ENCODE measurements around the gene GBE1.
A peak's percentile ranks its signal among the peaks of the same experiment; 100 is the strongest.

The GBE1 gene

GRCh38 chr3:81602781-81603180, 158.7 kb downstream of the GBE1 start:
- Histone ChIP-seq H3K36me3 (ENCODE audit: control insufficient read depth in 4 of 4, insufficient read depth in 4 of 4, low read length in 3 of 4) (peaks cover 0 to 2% (median 0%) of the 10 kb centered on the region in 4 experiments), H3K4me3 (ENCODE audit: control insufficient read depth in 1 of 7, extremely low read depth in 1 of 7, insufficient read depth in 4 of 7, low read depth in 2 of 7, low read length in 6 of 7) (no peak overlapping the region), H3K27me3 (replicated peaks in 2 of 5; ENCODE audit: control insufficient read depth in 4 of 5, insufficient read depth in 5 of 5, low read length in 4 of 5) (no peaks in the 10 kb centered on the region), H3K27ac (ENCODE audit: insufficient read depth in 1 of 2, low read depth in 1 of 2, low read length in 2 of 2, poor library complexity in 1 of 2, severe bottlenecking in 2 of 2) (no peak overlapping the region), H3K9me3 (ENCODE audit: control extremely low read depth in 1 of 5, control insufficient read depth in 4 of 5, insufficient read depth in 2 of 5, low read depth in 1 of 5, low read length in 4 of 5) (no peaks in the 10 kb centered on the region), H3K4me1 (ENCODE audit: control extremely low read depth in 1 of 4, control insufficient read depth in 4 of 4, insufficient read depth in 4 of 4, low read length in 3 of 4) (no peaks in the 10 kb centered on the region)
- DNase-seq = no peak
- CTCF ChIA-PET = interaction anchor here (1.1 kb wide), 1 partner anchor 301 kb away, joined by 3 read pairs; no protein-coding TSS in a partner anchor
- 97% methylated on average over 2 of the region's 2 CpGs for WGBS (ENCODE audit: insufficient coverage)
- POLR2A ChIA-PET = no interaction called here

GRCh38 chr3:81601707-81602305, 159.6 kb downstream of the GBE1 start:
- Histone ChIP-seq H3K4me3 (ENCODE audit: control insufficient read depth in 1 of 7, extremely low read depth in 1 of 7, insufficient read depth in 4 of 7, low read depth in 2 of 7, low read length in 6 of 7) (no peak overlapping the region), H3K9me3 (ENCODE audit: control extremely low read depth in 1 of 5, control insufficient read depth in 4 of 5, insufficient read depth in 2 of 5, low read depth in 1 of 5, low read length in 4 of 5) (no peaks in the 10 kb centered on the region), H3K27ac (ENCODE audit: insufficient read depth in 1 of 2, low read depth in 1 of 2, low read length in 2 of 2, poor library complexity in 1 of 2, severe bottlenecking in 2 of 2) (no peak overlapping the region), H3K4me1 (ENCODE audit: control extremely low read depth in 1 of 4, control insufficient read depth in 4 of 4, insufficient read depth in 4 of 4, low read length in 3 of 4) (no peaks in the 10 kb centered on the region), H3K27me3 (replicated peaks in 2 of 5; ENCODE audit: control insufficient read depth in 4 of 5, insufficient read depth in 5 of 5, low read length in 4 of 5) (no peaks in the 10 kb centered on the region), H3K36me3 (ENCODE audit: control insufficient read depth in 4 of 4, insufficient read depth in 4 of 4, low read length in 3 of 4) (peaks cover 0 to 2% (median 0%) of the 10 kb centered on the region in 4 experiments)
- ChIA-PET POLR2A (no interaction called here), CTCF (interaction anchor here (1.1 kb wide), 1 partner anchor 300 kb away, joined by 3 read pairs; no protein-coding TSS in a partner anchor)
- DNase-seq = no peak
- no CpG with 5 or more reads among the region's 2 CpGs for WGBS (ENCODE audit: insufficient coverage)

DNA sequence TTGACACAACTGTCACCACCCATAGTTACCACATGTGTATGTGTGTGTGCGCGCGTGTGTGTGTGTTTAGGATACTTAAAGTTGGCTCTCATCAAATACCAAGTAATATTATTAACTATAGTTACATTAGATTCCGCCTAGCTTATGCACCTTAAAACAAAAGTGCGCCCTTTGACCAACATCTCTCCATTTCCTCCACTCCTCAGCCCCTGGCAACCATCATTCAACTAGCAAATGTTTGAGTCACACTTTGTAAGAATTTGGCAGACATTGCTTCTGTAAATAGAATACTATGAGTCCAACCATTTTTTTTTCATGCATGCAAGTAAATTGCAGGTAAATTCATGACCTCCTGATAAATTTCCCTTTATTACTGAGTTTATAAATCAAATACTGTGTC, 169.3 kb downstream of the GBE1 start:
- no CpG with 5 or more reads among the region's 5 CpGs for WGBS (ENCODE audit: insufficient coverage)
- H3K4me3 ChIP-seq (ENCODE audit: control insufficient read depth in 1 of 7, extremely low read depth in 1 of 7, insufficient read depth in 4 of 7, low read depth in 2 of 7, low read length in 6 of 7) = no peak overlapping the region
- H3K27me3 ChIP-seq (replicated peaks in 2 of 5; ENCODE audit: control insufficient read depth in 4 of 5, insufficient read depth in 5 of 5, low read length in 4 of 5) = no peaks in the 10 kb centered on the region
- ChIA-PET CTCF (no interaction called here), POLR2A (no interaction called here)
- no peak for DNase-seq
- H3K27ac ChIP-seq (ENCODE audit: insufficient read depth in 1 of 2, low read depth in 1 of 2, low read length in 2 of 2, poor library complexity in 1 of 2, severe bottlenecking in 2 of 2) = no peak overlapping the region
- peaks cover 0 to 14% (median 2%) of the 10 kb centered on the region in 4 experiments for H3K36me3 ChIP-seq (ENCODE audit: control insufficient read depth in 4 of 4, insufficient read depth in 4 of 4, low read length in 3 of 4)
- no peaks in the 10 kb centered on the region for H3K4me1 ChIP-seq (ENCODE audit: control extremely low read depth in 1 of 4, control insufficient read depth in 4 of 4, insufficient read depth in 4 of 4, low read length in 3 of 4)
- no peaks in the 10 kb centered on the region for H3K9me3 ChIP-seq (ENCODE audit: control extremely low read depth in 1 of 5, control insufficient read depth in 4 of 5, insufficient read depth in 2 of 5, low read depth in 1 of 5, low read length in 4 of 5)

DNA sequence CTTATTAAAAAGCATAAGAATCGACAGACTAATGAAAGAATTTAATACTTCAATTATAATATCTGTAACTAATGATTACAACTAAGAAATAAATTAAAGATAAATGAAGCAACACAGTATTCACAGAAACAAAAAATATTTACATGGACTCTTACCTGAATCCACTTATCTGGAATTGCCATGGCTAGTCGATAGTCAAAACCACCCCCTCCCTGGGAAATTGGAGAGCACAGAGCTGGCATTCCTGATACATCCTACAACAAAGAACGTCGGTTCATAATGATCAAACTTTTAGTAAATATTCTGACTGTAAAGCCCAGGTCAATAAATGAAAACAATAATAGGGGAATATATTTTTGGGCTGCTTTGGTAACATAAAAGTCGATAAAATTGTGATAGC, 175.5 kb downstream of the GBE1 start:
- H3K4me3 ChIP-seq (ENCODE audit: control insufficient read depth in 1 of 7, extremely low read depth in 1 of 7, insufficient read depth in 4 of 7, low read depth in 2 of 7, low read length in 6 of 7) = no peak overlapping the region
- DNase-seq = no peak
- no peaks in the 10 kb centered on the region for H3K27me3 ChIP-seq (replicated peaks in 2 of 5; ENCODE audit: control insufficient read depth in 4 of 5, insufficient read depth in 5 of 5, low read length in 4 of 5)
- CTCF ChIA-PET = interaction anchor here (0.6 to 1.0 kb wide), 3 partner anchors 67 to 233 kb away, joined by 3 read pairs; no protein-coding TSS in a partner anchor
- no peak overlapping the region for H3K27ac ChIP-seq (ENCODE audit: insufficient read depth in 1 of 2, low read depth in 1 of 2, low read length in 2 of 2, poor library complexity in 1 of 2, severe bottlenecking in 2 of 2)
- POLR2A ChIA-PET = interaction anchor here (1.0 kb wide), 1 partner anchor 175 kb away, joined by 3 read pairs; the partner anchor contains the start of gene GBE1
- H3K4me1 ChIP-seq (ENCODE audit: control extremely low read depth in 1 of 4, control insufficient read depth in 4 of 4, insufficient read depth in 4 of 4, low read length in 3 of 4) = peaks cover 0 to 8% (median 5%) of the 10 kb centered on the region in 4 experiments
- WGBS (ENCODE audit: insufficient coverage) = no CpG with 5 or more reads among the region's 5 CpGs
- H3K9me3 ChIP-seq (ENCODE audit: control extremely low read depth in 1 of 5, control insufficient read depth in 4 of 5, insufficient read depth in 2 of 5, low read depth in 1 of 5, low read length in 4 of 5) = no peaks in the 10 kb centered on the region
- peaks cover 0 to 9% (median 2%) of the 10 kb centered on the region in 4 experiments for H3K36me3 ChIP-seq (ENCODE audit: control insufficient read depth in 4 of 4, insufficient read depth in 4 of 4, low read length in 3 of 4)

DNA sequence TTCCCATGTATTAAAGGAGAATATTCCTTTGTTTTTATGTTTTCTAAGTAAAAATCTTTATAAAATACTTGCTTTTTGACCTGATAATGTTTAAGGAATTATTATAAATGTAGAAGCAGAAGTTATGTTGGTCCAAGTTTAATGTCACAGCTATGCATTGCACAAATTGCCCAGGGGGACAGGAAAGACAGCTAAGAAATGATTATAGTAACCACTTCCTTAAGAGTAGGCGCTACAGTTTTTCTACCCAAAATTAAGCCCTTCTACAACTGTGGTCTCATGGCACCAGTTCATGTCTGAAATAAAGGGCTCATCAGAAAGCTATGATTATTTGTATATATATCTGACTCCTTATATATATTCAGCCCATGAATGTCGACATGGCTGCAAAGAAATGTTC, 176.4 kb downstream of the GBE1 start:
- H3K4me1 ChIP-seq (ENCODE audit: control extremely low read depth in 1 of 4, control insufficient read depth in 4 of 4, insufficient read depth in 4 of 4, low read length in 3 of 4) = peaks cover 0 to 8% (median 5%) of the 10 kb centered on the region in 4 experiments
- DNase-seq = peak; percentile 34 to 84 (median 74)
- no peak overlapping the region for H3K4me3 ChIP-seq (ENCODE audit: control insufficient read depth in 1 of 7, extremely low read depth in 1 of 7, insufficient read depth in 4 of 7, low read depth in 2 of 7, low read length in 6 of 7)
- ChIA-PET POLR2A (interaction anchor here (1.0 kb wide), 1 partner anchor 176 kb away, joined by 3 read pairs; the partner anchor contains the start of gene GBE1), CTCF (no interaction called here)
- H3K9me3 ChIP-seq (ENCODE audit: control extremely low read depth in 1 of 5, control insufficient read depth in 4 of 5, insufficient read depth in 2 of 5, low read depth in 1 of 5, low read length in 4 of 5) = no peaks in the 10 kb centered on the region
- peak overlapping the region in 1 of 2 experiments; percentile 64 for H3K27ac ChIP-seq (ENCODE audit: insufficient read depth in 1 of 2, low read depth in 1 of 2, low read length in 2 of 2, poor library complexity in 1 of 2, severe bottlenecking in 2 of 2)
- no CpG with 5 or more reads among the region's 2 CpGs for WGBS (ENCODE audit: insufficient coverage)
- H3K27me3 ChIP-seq (replicated peaks in 2 of 5; ENCODE audit: control insufficient read depth in 4 of 5, insufficient read depth in 5 of 5, low read length in 4 of 5) = no peaks in the 10 kb centered on the region
- H3K36me3 ChIP-seq (ENCODE audit: control insufficient read depth in 4 of 4, insufficient read depth in 4 of 4, low read length in 3 of 4) = peaks cover 0 to 4% (median 3%) of the 10 kb centered on the region in 4 experiments

GRCh38 chr3:81581966-81582599, 179.4 kb downstream of the GBE1 start:
- peak; percentile 43 to 64 (median 58) for DNase-seq
- Histone ChIP-seq H3K9me3 (ENCODE audit: control extremely low read depth in 1 of 5, control insufficient read depth in 4 of 5, insufficient read depth in 2 of 5, low read depth in 1 of 5, low read length in 4 of 5) (no peaks in the 10 kb centered on the region), H3K36me3 (ENCODE audit: control insufficient read depth in 4 of 4, insufficient read depth in 4 of 4, low read length in 3 of 4) (peaks cover 0 to 4% (median 4%) of the 10 kb centered on the region in 4 experiments), H3K4me1 (ENCODE audit: control extremely low read depth in 1 of 4, control insufficient read depth in 4 of 4, insufficient read depth in 4 of 4, low read length in 3 of 4) (peaks cover 0 to 8% (median 5%) of the 10 kb centered on the region in 4 experiments), H3K27me3 (replicated peaks in 2 of 5; ENCODE audit: control insufficient read depth in 4 of 5, insufficient read depth in 5 of 5, low read length in 4 of 5) (no peaks in the 10 kb centered on the region), H3K27ac (ENCODE audit: insufficient read depth in 1 of 2, low read depth in 1 of 2, low read length in 2 of 2, poor library complexity in 1 of 2, severe bottlenecking in 2 of 2) (no peak overlapping the region), H3K4me3 (ENCODE audit: control insufficient read depth in 1 of 7, extremely low read depth in 1 of 7, insufficient read depth in 4 of 7, low read depth in 2 of 7, low read length in 6 of 7) (no peak overlapping the region)
- ChIA-PET CTCF (interaction anchor here (0.5 to 4.8 kb wide), 14 partner anchors 9 to 1942 kb away, joined by 3 to 37 read pairs (median 4); no protein-coding TSS in a partner anchor), POLR2A (no interaction called here)
- WGBS (ENCODE audit: insufficient coverage) = 100% methylated on average over 1 of the region's 5 CpGs

DNA sequence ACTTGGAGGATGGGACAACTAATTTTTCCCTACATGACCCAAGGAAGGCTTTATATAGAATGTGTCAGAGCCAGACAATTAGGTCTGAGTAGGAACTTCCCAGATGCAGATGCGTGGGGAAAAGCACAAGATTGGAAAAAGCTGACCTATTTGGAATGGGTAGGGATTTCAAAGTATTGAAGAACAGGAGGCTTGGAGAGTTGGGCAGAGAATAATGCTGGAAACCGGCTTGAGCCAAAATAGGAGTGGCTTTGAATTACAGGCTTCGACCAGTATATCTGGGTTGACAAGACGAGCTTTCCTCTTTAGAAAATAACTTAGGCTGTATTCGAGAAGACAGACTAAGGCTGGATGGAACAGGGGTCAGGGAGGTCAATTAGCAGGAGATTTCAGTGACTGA, 181.1 kb downstream of the GBE1 start:
- Histone ChIP-seq H3K4me1 (ENCODE audit: control extremely low read depth in 1 of 4, control insufficient read depth in 4 of 4, insufficient read depth in 4 of 4, low read length in 3 of 4) (peaks cover 0 to 5% (median 2%) of the 10 kb centered on the region in 4 experiments), H3K27me3 (replicated peaks in 2 of 5; ENCODE audit: control insufficient read depth in 4 of 5, insufficient read depth in 5 of 5, low read length in 4 of 5) (no peaks in the 10 kb centered on the region), H3K27ac (ENCODE audit: insufficient read depth in 1 of 2, low read depth in 1 of 2, low read length in 2 of 2, poor library complexity in 1 of 2, severe bottlenecking in 2 of 2) (no peak overlapping the region), H3K9me3 (ENCODE audit: control extremely low read depth in 1 of 5, control insufficient read depth in 4 of 5, insufficient read depth in 2 of 5, low read depth in 1 of 5, low read length in 4 of 5) (no peaks in the 10 kb centered on the region), H3K36me3 (ENCODE audit: control insufficient read depth in 4 of 4, insufficient read depth in 4 of 4, low read length in 3 of 4) (peaks cover 2 to 6% (median 5%) of the 10 kb centered on the region in 4 experiments), H3K4me3 (ENCODE audit: control insufficient read depth in 1 of 7, extremely low read depth in 1 of 7, insufficient read depth in 4 of 7, low read depth in 2 of 7, low read length in 6 of 7) (no peak overlapping the region)
- WGBS (ENCODE audit: insufficient coverage) = 100% methylated on average over 5 of the region's 5 CpGs
- CTCF ChIA-PET = interaction anchor here (1.8 to 4.8 kb wide), 2 partner anchors 9 to 63 kb away, joined by 6 to 37 read pairs; no protein-coding TSS in a partner anchor
- DNase-seq = no peak
- POLR2A ChIA-PET = no interaction called here
